ENCODE measurements around the gene DYTN. TPM values are rescaled to one million over a fixed set of nuclear protein-coding genes. Genes with fewer than 3 reads are reported as not detected.

Gene DYTN
- not detected for total RNA-seq

GRCh38 chr2:206718296-206718695, at the start of gene DYTN:
Gene DYTN (minus strand): TSS chr2:206718396. CDS start chr2:206718279, 117 bp downstream.

GRCh38 chr2:206765242-206766056, 47.3 kb upstream of the DYTN start, which contains the start of the genes FASTKD2 and MDH1B:
Gene FASTKD2 (plus strand): TSS chr2:206765606. CDS start chr2:206766694, 1,088 bp downstream.
Gene MDH1B (minus strand): TSS chr2:206765328. CDS start chr2:206765271, 57 bp downstream.

GRCh38 chr2:206642075-206643025, 75.8 kb downstream of the DYTN start, which contains the start of gene FAM237A:
Gene FAM237A (plus strand): TSS chr2:206642487. CDS start chr2:206644237, 1,750 bp downstream.

Other genes with a start within 250 kb of the DYTN start
- not detected for gene FAM237A, start 75.9 kb downstream of the DYTN start, total RNA-seq
- under 1 TPM in 1 of 2 experiments, not detected in 1; 0.10 TPM for gene MDH1B, start 46.9 kb upstream of the DYTN start, total RNA-seq
- 10 to 100 TPM; 19.0 to 19.5 TPM for gene FASTKD2, start 47.2 kb upstream of the DYTN start, total RNA-seq
- not detected for gene CPO, start 221.1 kb upstream of the DYTN start, total RNA-seq

Data from activated naive CD4-positive, alpha-beta T cell treated with anti-CD3 and anti-CD28 coated beads, Interleukin-2, amount 10 ng/mL, durations not matched to agents 5 hours and 36 hours (primary cell).